HepG2 (cell line): ENCODE results near the gene MARCHF9. TPM values are rescaled to one million over a fixed set of nuclear protein-coding genes. Genes with fewer than 3 reads are reported as not detected.

Source experiments
- BORCS8-MEF2B ChIP-seq: sonication (generic); formaldehyde crosslinking; IDR thresholded peaks from 2 replicates; pipeline ENCODE4 v1.8.0; 2022; ENCODE audit warnings: mild to moderate bottlenecking, missing genetic modification reagents
- CHCHD3 ChIP-seq: sonication (generic); formaldehyde crosslinking; IDR thresholded peaks from 2 replicates; pipeline ENCODE4 v1.8.0; 2022; ENCODE audit warnings: mild to moderate bottlenecking, missing genetic modification reagents, moderate library complexity
- ESRRA ChIP-seq: sonication (generic); formaldehyde crosslinking; IDR thresholded peaks from 2 replicates; pipeline ENCODE4 v1.5.1; 2020; ENCODE audit warnings: mild to moderate bottlenecking, low read depth, missing genetic modification reagents
- FOXA3 ChIP-seq: IDR thresholded peaks from 2 replicates; pipeline ENCODE4 v1.6.1; 2016; ENCODE audit warnings: missing genetic modification reagents, missing compliant biosample characterization
- HIVEP1 ChIP-seq: sonication (generic); formaldehyde crosslinking; IDR thresholded peaks from 2 replicates; pipeline ENCODE4 v1.4.0; 2020; ENCODE audit warnings: mild to moderate bottlenecking, missing genetic modification reagents
- HMG20A ChIP-seq: IDR thresholded peaks from 2 replicates; pipeline ENCODE4 v1.6.1; 2016; ENCODE audit warnings: borderline replicate concordance
- HNRNPH1 ChIP-seq: fragments of 200-400 bp; formaldehyde crosslinking; optimal IDR thresholded peaks from 2 replicates; pipeline ENCODE3; 2017; ENCODE audit warnings: mild to moderate bottlenecking, low read depth, low read length
- MEF2D ChIP-seq: sonication (generic); formaldehyde crosslinking; IDR thresholded peaks from 2 replicates; pipeline ENCODE4 v1.5.1; 2020; ENCODE audit warnings: mild to moderate bottlenecking, missing genetic modification reagents
- MTA1 ChIP-seq: sonication (generic); formaldehyde crosslinking; IDR thresholded peaks from 2 replicates; pipeline ENCODE4 v1.4.0; 2020; ENCODE audit warnings: missing genetic modification reagents, mild to moderate bottlenecking, borderline replicate concordance
- MXD3 ChIP-seq: IDR thresholded peaks from 2 replicates; pipeline ENCODE4 v1.6.1; 2016; ENCODE audit warnings: mild to moderate bottlenecking, missing biosample characterization, missing genetic modification reagents
- POLR2G ChIP-seq: fragments of 200-400 bp; formaldehyde crosslinking; IDR thresholded peaks from 2 replicates; pipeline ENCODE4 v1.6.1; 2018; ENCODE audit warnings: mild to moderate bottlenecking, low read depth, low read length, moderate library complexity
- PRDM10 ChIP-seq: sonication (generic); formaldehyde crosslinking; IDR thresholded peaks from 2 replicates; pipeline ENCODE4 v1.4.0; 2020; ENCODE audit warnings: low read depth, missing genetic modification reagents
- RARA ChIP-seq: IDR thresholded peaks from 2 replicates; pipeline ENCODE4 v1.6.1; 2016; ENCODE audit warnings: missing genetic modification reagents, missing compliant biosample characterization
- RXRA ChIP-seq: sonication (generic); formaldehyde crosslinking; IDR thresholded peaks from 2 replicates; pipeline ENCODE4 v1.5.1; 2020; ENCODE audit warnings: missing genetic modification reagents
- SNAI1 ChIP-seq: sonication (generic); formaldehyde crosslinking; IDR thresholded peaks from 2 replicates; pipeline ENCODE4 v1.5.0; 2020; ENCODE audit warnings: mild to moderate bottlenecking, missing genetic modification reagents, borderline replicate concordance
- SP1 ChIP-seq, 2 experiments: fragments of 450-650 bp in 1 of 2; sonication (generic) in 1 of 2; formaldehyde crosslinking in 1 of 2; IDR thresholded peaks; 2 replicates each; pipeline versions ENCODE4 v1.4.0 to v1.6.1; 2016 to 2020; ENCODE audit warnings: missing genetic modification reagents in 1 of 2
- SP140L ChIP-seq: sonication (generic); formaldehyde crosslinking; IDR thresholded peaks from 2 replicates; pipeline ENCODE4 v1.4.0; 2020; ENCODE audit warnings: missing genetic modification reagents, borderline replicate concordance
- SP4 ChIP-seq: sonication (generic); formaldehyde crosslinking; IDR thresholded peaks from 2 replicates; pipeline ENCODE4 v1.8.1; 2023; ENCODE audit warnings: mild to moderate bottlenecking, missing genetic modification reagents
- TOPORS ChIP-seq: sonication (generic); formaldehyde crosslinking; IDR thresholded peaks from 2 replicates; pipeline ENCODE4 v1.8.0; 2023; ENCODE audit warnings: mild to moderate bottlenecking, missing genetic modification reagents
- ZFP37 ChIP-seq: sonication (generic); formaldehyde crosslinking; IDR thresholded peaks from 2 replicates; pipeline ENCODE4 v1.4.0; 2020; ENCODE audit warnings: missing genetic modification reagents, borderline replicate concordance
- ZFYVE20 ChIP-seq: sonication (generic); formaldehyde crosslinking; IDR thresholded peaks from 2 replicates; pipeline ENCODE4 v1.8.0; 2023; ENCODE audit warnings: low read depth, mild to moderate bottlenecking, moderate library complexity, missing genetic modification reagents, borderline replicate concordance
- ZNF549 ChIP-seq: sonication (generic); formaldehyde crosslinking; IDR thresholded peaks from 2 replicates; pipeline ENCODE4 v1.5.0; 2020; ENCODE audit warnings: missing genetic modification reagents
- ZNF589 ChIP-seq: sonication (generic); formaldehyde crosslinking; conservative IDR thresholded peaks from 2 replicates; pipeline ENCODE4 v1.8.0; 2022; ENCODE audit warnings: mild to moderate bottlenecking, moderate library complexity, missing genetic modification reagents
- ZNF674 ChIP-seq: sonication (generic); formaldehyde crosslinking; IDR thresholded peaks from 2 replicates; pipeline ENCODE4 v1.5.0; 2020; ENCODE audit warnings: low read depth, mild to moderate bottlenecking, missing genetic modification reagents
- ZNF691 ChIP-seq: sonication (generic); formaldehyde crosslinking; IDR thresholded peaks from 2 replicates; pipeline ENCODE4 v1.4.0; 2020; ENCODE audit warnings: missing genetic modification reagents, low read depth, mild to moderate bottlenecking, borderline replicate concordance
- ZNF878 ChIP-seq: sonication (generic); formaldehyde crosslinking; IDR thresholded peaks from 2 replicates; pipeline ENCODE4 v1.8.1; 2023; ENCODE audit warnings: mild to moderate bottlenecking, missing genetic modification reagents, moderate library complexity
- polyA plus RNA-seq, 8 experiments: library from polyadenylated mRNA; depleted of rRNA in 3 of 8; stranded (reverse) in 7 of 8; unstranded in 1 of 8; fragments of >200 nt; fragmentation: Illumina TruSeq in 4 of 8; extraction: Trizol in 4 of 8; gene quantifications; 2 replicates each; pipeline versions ENCODE4 v1.2.1 to v1.2.3, GENCODE V29; 2011 to 2016; ENCODE audit warnings: low read depth in 4 of 8, missing spikeins in 1 of 8, mixed read lengths in 1 of 8; ENCODE audit not compliant: insufficient read depth in 1 of 8
- total RNA-seq, 5 experiments: library from RNA; depleted of rRNA; stranded (reverse); fragments of >200 nt; fragmentation: Illumina TruSeq; extraction: Trizol; gene quantifications; 2 replicates each; pipeline ENCODE4 v1.2.3, GENCODE V29; 2016; ENCODE audit warnings: low read depth in 1 of 5

The MARCHF9 gene
- total and polyA plus RNA-seq, 2 of the 13 experiments (the other 11 are each of a cell fraction or from before 2014, with no cell fraction given): 5.7 to 9.6 TPM

GRCh38 chr12:57755454-57756372 is 810 bp downstream of the MARCHF9 start (continued):
- TF ChIP-seq MXD3 (no peak), ESRRA (CRISPR knock-in tag) (peak; percentile 5; the same call in 1 of the 2 replicates), BORCS8-MEF2B (no peak), RARA (0 out of 2 replicates have a peak, but pooled peaks have one; percentile 25), HIVEP1 (CRISPR knock-in tag) (no peak), MTA1 (CRISPR knock-in tag) (0 out of 2 replicates have a peak, but pooled peaks have one; percentile 46), ZNF878 (CRISPR knock-in tag) (no peak), RXRA (CRISPR knock-in tag) (peak; percentile 45; the same call in 1 of the 2 replicates), CHCHD3 (CRISPR knock-in tag) (no peak), HNRNPH1 (no peak), ZFP37 (CRISPR knock-in tag) (no peak), POLR2G (peak; percentile 74), FOXA3 (CRISPR knock-in tag) (0 out of 2 replicates have a peak, but pooled peaks have one; percentile 8), HMG20A (no peak), TOPORS (no peak), MEF2D (CRISPR knock-in tag) (no peak), ZNF589 (CRISPR knock-in tag) (no peak), SP4 (CRISPR knock-in tag) (peak; percentile 38; the same call in 1 of the 2 replicates), SP140L (CRISPR knock-in tag) (no peak), ZFYVE20 (CRISPR knock-in tag) (no peak), ZNF674 (CRISPR knock-in tag) (no peak), SNAI1 (CRISPR knock-in tag) (no peak), PRDM10 (no peak), ZNF691 (CRISPR knock-in tag) (0 out of 2 replicates have a peak, but pooled peaks have one; percentile 33), SP1 (IDR thresholded peaks at IDR 0.05) (no peak), SP1 (CRISPR knock-in tag; IDR thresholded peaks at IDR 0.05) (peak; percentile 33; the same call in 1 of the 2 replicates), ZNF549 (CRISPR knock-in tag) (no peak)
